ENCODE measurements around the gene CHCHD10. TPM values are rescaled to one million over a fixed set of nuclear protein-coding genes. Genes with fewer than 3 reads are reported as not detected.
A peak's percentile ranks its signal among the peaks of the same experiment; 100 is the strongest.

CHCHD10 gene
- total and polyA plus RNA-seq, 2 experiments from 2014 or later = 77.5 to 324 TPM

DNA sequence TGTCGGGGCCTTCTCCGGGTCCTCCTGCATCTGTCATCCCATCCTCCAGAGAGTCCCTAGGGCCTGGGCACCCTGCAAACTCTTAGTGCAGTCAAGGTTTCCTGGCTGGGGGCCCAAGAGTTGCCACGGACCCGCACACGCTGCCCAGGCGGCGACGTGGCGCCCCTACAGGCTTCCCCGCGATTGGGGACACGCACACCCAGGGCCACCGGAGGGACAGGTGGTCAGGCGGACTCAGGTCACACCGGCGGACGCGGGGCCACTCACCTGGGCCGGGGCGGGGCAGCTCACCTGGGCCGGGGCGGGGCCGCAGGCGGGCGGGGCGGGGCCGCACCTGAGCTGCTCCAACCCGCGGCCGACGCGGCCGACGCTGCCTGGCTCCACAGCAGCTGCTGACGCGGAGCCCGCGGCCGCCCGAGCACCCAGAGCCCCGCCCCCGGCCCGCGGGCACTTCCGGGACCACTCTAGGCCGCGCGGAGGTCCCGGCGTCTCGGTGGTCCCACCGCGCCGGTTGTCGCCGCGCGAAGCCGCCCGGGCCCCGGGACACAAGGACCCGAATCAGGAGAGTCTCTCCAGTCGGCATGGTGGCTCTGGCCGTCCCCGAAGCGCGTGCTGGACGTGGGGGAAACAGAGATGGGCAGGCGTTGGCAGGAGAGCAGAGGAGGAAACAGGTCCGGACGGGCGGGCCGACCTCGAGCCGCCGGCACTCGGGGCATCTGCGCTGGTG lies 16.9 kb downstream of the CHCHD10 start, which contains the start of gene ZNF70:
Gene ZNF70 (minus strand): TSS at position 399 of the 727 bp plus-strand sequence. CDS start 5,972 bp downstream, outside the sequence.
- peak within 1 kb of the TSS; percentile 87 for H3K4me3 ChIP-seq
- no peaks in the 10 kb centered on the region for H3K36me3 ChIP-seq
- H3K9me3 ChIP-seq (ENCODE audit: low read depth) = no peaks in the 10 kb centered on the region
- peak within 1 kb of the TSS; percentile 94 for H3K27ac ChIP-seq
- H3K4me1 ChIP-seq (ENCODE audit: low read depth) = peaks cover 7% of the 10 kb centered on the region
- no peaks in the 10 kb centered on the region for H3K27me3 ChIP-seq
- DNase-seq (ENCODE audit: low read depth in 1 of 2, low spot score in 1 of 2) = peak; percentile 85 to 94
- TF ChIP-seq, protein P1, sequence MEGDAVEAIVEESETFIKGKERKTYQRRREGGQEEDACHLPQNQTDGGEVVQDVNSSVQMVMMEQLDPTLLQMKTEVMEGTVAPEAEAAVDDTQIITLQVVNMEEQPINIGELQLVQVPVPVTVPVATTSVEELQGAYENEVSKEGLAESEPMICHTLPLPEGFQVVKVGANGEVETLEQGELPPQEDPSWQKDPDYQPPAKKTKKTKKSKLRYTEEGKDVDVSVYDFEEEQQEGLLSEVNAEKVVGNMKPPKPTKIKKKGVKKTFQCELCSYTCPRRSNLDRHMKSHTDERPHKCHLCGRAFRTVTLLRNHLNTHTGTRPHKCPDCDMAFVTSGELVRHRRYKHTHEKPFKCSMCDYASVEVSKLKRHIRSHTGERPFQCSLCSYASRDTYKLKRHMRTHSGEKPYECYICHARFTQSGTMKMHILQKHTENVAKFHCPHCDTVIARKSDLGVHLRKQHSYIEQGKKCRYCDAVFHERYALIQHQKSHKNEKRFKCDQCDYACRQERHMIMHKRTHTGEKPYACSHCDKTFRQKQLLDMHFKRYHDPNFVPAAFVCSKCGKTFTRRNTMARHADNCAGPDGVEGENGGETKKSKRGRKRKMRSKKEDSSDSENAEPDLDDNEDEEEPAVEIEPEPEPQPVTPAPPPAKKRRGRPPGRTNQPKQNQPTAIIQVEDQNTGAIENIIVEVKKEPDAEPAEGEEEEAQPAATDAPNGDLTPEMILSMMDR (IDR thresholded peaks at IDR 0.05; ENCODE audit: low read depth, low read length) = peak; percentile 25

DNA sequence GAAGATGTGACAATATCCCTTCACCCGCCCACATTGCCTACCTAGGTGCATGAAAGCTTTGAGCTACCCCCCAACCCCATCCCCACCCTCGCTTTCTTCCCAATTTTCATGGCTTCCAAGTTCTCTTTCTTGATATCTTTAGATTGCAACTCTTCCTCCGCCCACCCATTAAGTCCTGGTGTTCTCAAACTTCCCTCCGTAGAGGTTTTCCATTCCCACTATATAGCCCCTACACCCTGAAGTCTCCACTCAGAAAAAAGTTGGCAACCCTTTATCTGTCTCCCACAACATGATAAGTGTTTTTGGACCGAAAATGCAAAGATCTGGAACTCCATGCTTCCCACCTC lies 17.4 kb downstream of the CHCHD10 start:
- no peak for DNase-seq (ENCODE audit: low read depth in 1 of 2, low spot score in 1 of 2)
- H3K4me1 ChIP-seq (ENCODE audit: low read depth) = peaks cover 7% of the 10 kb centered on the region
- TF ChIP-seq, protein P1 (IDR thresholded peaks at IDR 0.05; ENCODE audit: low read depth, low read length) = no peak
- peak overlapping the region; percentile 87 for H3K4me3 ChIP-seq
- H3K27me3 ChIP-seq = no peaks in the 10 kb centered on the region
- H3K27ac ChIP-seq = peak overlapping the region; percentile 94
- no peaks in the 10 kb centered on the region for H3K36me3 ChIP-seq
- no peaks in the 10 kb centered on the region for H3K9me3 ChIP-seq (ENCODE audit: low read depth)

DNA sequence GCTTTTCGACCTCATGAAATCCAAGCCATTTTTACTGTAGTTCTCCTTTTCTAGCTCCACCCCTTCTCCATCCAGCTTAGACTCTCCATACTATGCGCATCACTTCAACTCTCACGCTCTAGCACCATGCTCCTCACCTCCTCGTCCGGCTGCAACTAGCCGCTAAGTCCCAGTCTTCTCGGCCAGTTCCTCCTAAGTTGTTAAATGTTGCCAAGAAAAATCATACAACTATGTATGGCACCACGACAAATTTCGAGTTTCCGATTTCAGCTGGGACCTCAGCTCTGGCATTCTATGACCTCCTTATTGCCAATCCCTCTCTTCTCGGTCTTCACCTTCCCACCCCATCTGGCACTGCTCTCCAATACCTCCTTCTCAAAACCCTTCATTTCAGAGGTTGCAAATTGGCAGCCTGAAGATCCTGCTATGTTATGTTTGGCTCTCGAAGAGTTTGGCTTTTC lies 17.9 kb downstream of the CHCHD10 start:
- Histone ChIP-seq H3K36me3 (no peaks in the 10 kb centered on the region), H3K9me3 (ENCODE audit: low read depth) (no peaks in the 10 kb centered on the region), H3K27me3 (no peaks in the 10 kb centered on the region), H3K27ac (no peak overlapping the region), H3K4me3 (peak overlapping the region; percentile 87), H3K4me1 (ENCODE audit: low read depth) (peaks cover 7% of the 10 kb centered on the region)
- DNase-seq (ENCODE audit: low read depth in 1 of 2, low spot score in 1 of 2) = peak in 1 of 2 donors; percentile 38
- TF ChIP-seq, protein P1 (IDR thresholded peaks at IDR 0.05; ENCODE audit: low read depth, low read length) = no peak

DNA sequence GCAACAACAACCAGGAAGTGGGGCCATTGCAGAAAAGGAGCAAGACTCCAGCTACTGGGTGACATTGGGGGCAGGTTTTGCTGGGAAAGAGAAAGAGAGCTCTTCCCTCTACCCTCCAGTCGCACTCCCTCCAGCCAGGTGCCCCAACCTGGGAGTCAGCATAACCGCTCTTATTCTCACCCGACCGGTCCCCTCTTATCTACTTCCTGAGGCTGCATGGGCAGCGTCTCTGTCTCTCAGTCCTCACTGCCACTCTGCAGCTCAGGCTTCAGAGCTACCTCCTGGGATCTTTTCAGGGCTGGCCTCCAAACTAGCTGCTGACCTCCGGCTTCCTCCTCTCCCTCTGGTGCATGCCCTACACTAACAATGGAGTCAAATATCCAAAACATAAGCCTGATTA lies 22.0 kb downstream of the CHCHD10 start:
- Histone ChIP-seq H3K4me3 (no peak overlapping the region), H3K9me3 (ENCODE audit: low read depth) (no peaks in the 10 kb centered on the region), H3K27ac (no peak overlapping the region), H3K36me3 (peaks cover 15% of the 10 kb centered on the region), H3K4me1 (ENCODE audit: low read depth) (peaks cover 7% of the 10 kb centered on the region), H3K27me3 (no peaks in the 10 kb centered on the region)
- TF ChIP-seq, protein P1 (IDR thresholded peaks at IDR 0.05; ENCODE audit: low read depth, low read length) = no peak
- DNase-seq (ENCODE audit: low read depth in 1 of 2, low spot score in 1 of 2) = no peak

DNA sequence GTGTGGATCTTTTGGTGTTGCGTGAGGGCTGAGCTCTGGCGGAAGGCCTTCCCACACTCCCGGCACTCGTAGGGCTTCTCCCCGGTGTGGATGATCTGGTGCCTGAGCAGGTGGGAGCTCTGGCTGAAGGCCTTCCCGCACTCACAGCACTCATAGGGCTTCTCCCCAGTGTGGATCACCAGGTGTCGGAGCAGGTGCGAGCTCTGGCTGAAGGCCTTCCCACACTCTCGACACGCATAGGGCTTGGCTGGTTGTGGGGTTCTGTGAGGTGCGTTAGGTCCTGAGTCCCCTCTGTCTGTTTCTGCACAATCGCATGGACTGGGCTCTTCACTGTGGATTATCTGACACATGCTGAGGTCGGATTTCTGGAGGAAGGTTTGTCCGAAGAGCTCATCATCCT lies 23.3 kb downstream of the CHCHD10 start:
- DNase-seq (ENCODE audit: low read depth in 1 of 2, low spot score in 1 of 2) = no peak
- no peaks in the 10 kb centered on the region for H3K9me3 ChIP-seq (ENCODE audit: low read depth)
- TF ChIP-seq, protein P1 (IDR thresholded peaks at IDR 0.05; ENCODE audit: low read depth, low read length) = no peak
- H3K27me3 ChIP-seq = no peaks in the 10 kb centered on the region
- no peaks in the 10 kb centered on the region for H3K4me1 ChIP-seq (ENCODE audit: low read depth)
- no peak overlapping the region for H3K4me3 ChIP-seq
- no peak overlapping the region for H3K27ac ChIP-seq
- peaks cover 15% of the 10 kb centered on the region for H3K36me3 ChIP-seq
